ENCODE results near the gene EXOC2. TPM values are rescaled to one million over a fixed set of nuclear protein-coding genes. Genes with fewer than 3 reads are reported as not detected.

The EXOC2 gene
- total and polyA plus RNA-seq, 9 donors = 19.5 to 25.1 (median 21.8) TPM

- Histone ChIP-seq H3K4me1 (ENCODE audit: control insufficient read depth, insufficient read depth, low read length) (no peaks in the 10 kb centered on the region), H3K27ac (ENCODE audit: low read length) (no peak overlapping the region), H3K9me3 (replicated peaks; ENCODE audit: control insufficient read depth, low read depth, low read length) (no peaks in the 10 kb centered on the region), H3K36me3 (ENCODE audit: control insufficient read depth, insufficient read depth, low read length) (peaks cover 12% of the 10 kb centered on the region), H3K27me3 (ENCODE audit: control insufficient read depth, insufficient read depth, low read length) (no peaks in the 10 kb centered on the region), H3K4me3 (ENCODE audit: low read length) (no peak overlapping the region)
- 76% methylated on average over 2 of the region's 5 CpGs for WGBS (ENCODE audit: insufficient coverage)
- no peak for DNase-seq
Observed at GRCh38 chr6:496649-497048, 196.3 kb downstream of the EXOC2 start.

- peaks cover 12% of the 10 kb centered on the region for H3K36me3 ChIP-seq (ENCODE audit: control insufficient read depth, insufficient read depth, low read length)
- DNase-seq = no peak
- H3K9me3 ChIP-seq (replicated peaks; ENCODE audit: control insufficient read depth, low read depth, low read length) = no peaks in the 10 kb centered on the region
Observed at GRCh38 chr6:494394-494793, 198.5 kb downstream of the EXOC2 start.

GRCh38 chr6:493840-494239 lies 199.1 kb downstream of the EXOC2 start:
- no peaks in the 10 kb centered on the region for H3K9me3 ChIP-seq (replicated peaks; ENCODE audit: control insufficient read depth, low read depth, low read length)
- H3K4me3 ChIP-seq (ENCODE audit: low read length) = no peak overlapping the region
- no CpG with 5 or more reads among the region's 6 CpGs for WGBS (ENCODE audit: insufficient coverage)
- no peaks in the 10 kb centered on the region for H3K4me1 ChIP-seq (ENCODE audit: control insufficient read depth, insufficient read depth, low read length)
- peaks cover 12% of the 10 kb centered on the region for H3K36me3 ChIP-seq (ENCODE audit: control insufficient read depth, insufficient read depth, low read length)
- no peak overlapping the region for H3K27ac ChIP-seq (ENCODE audit: low read length)
- no peak for DNase-seq
- no peaks in the 10 kb centered on the region for H3K27me3 ChIP-seq (ENCODE audit: control insufficient read depth, insufficient read depth, low read length)

More at GRCh38 chr6:494394-494793, 198.5 kb downstream of the EXOC2 start:
- H3K27me3 ChIP-seq (ENCODE audit: control insufficient read depth, insufficient read depth, low read length) = no peaks in the 10 kb centered on the region
- WGBS (ENCODE audit: insufficient coverage) = no CpG with 5 or more reads among the region's 5 CpGs
- H3K4me3 ChIP-seq (ENCODE audit: low read length) = no peak overlapping the region
- H3K4me1 ChIP-seq (ENCODE audit: control insufficient read depth, insufficient read depth, low read length) = no peaks in the 10 kb centered on the region
- no peak overlapping the region for H3K27ac ChIP-seq (ENCODE audit: low read length)

- WGBS (ENCODE audit: insufficient coverage) = no CpG with 5 or more reads among the region's 2 CpGs
Observed at GRCh38 chr6:492816-493414, 200.0 kb downstream of the EXOC2 start.

GRCh38 chr6:492178-492577 lies 200.8 kb downstream of the EXOC2 start:
- no CpG with 5 or more reads among the region's 5 CpGs for WGBS (ENCODE audit: insufficient coverage)

More at GRCh38 chr6:492816-493414, 200.0 kb downstream of the EXOC2 start:
- Histone ChIP-seq H3K27ac (ENCODE audit: low read length) (no peak overlapping the region), H3K4me1 (ENCODE audit: control insufficient read depth, insufficient read depth, low read length) (no peaks in the 10 kb centered on the region), H3K4me3 (ENCODE audit: low read length) (no peak overlapping the region), H3K27me3 (ENCODE audit: control insufficient read depth, insufficient read depth, low read length) (no peaks in the 10 kb centered on the region), H3K9me3 (replicated peaks; ENCODE audit: control insufficient read depth, low read depth, low read length) (no peaks in the 10 kb centered on the region), H3K36me3 (ENCODE audit: control insufficient read depth, insufficient read depth, low read length) (peaks cover 15% of the 10 kb centered on the region)
- DNase-seq = no peak

GRCh38 chr6:491233-491632 lies 201.7 kb downstream of the EXOC2 start:
- no peaks in the 10 kb centered on the region for H3K9me3 ChIP-seq (replicated peaks; ENCODE audit: control insufficient read depth, low read depth, low read length)
- WGBS (ENCODE audit: insufficient coverage) = 95% methylated on average over 4 of the region's 6 CpGs
- H3K27ac ChIP-seq (ENCODE audit: low read length) = no peak overlapping the region
- no peak overlapping the region for H3K4me3 ChIP-seq (ENCODE audit: low read length)
- peaks cover 19% of the 10 kb centered on the region for H3K36me3 ChIP-seq (ENCODE audit: control insufficient read depth, insufficient read depth, low read length)
- H3K27me3 ChIP-seq (ENCODE audit: control insufficient read depth, insufficient read depth, low read length) = no peaks in the 10 kb centered on the region
- H3K4me1 ChIP-seq (ENCODE audit: control insufficient read depth, insufficient read depth, low read length) = no peaks in the 10 kb centered on the region
- DNase-seq = no peak

More at GRCh38 chr6:492178-492577, 200.8 kb downstream of the EXOC2 start:
- Histone ChIP-seq H3K9me3 (replicated peaks; ENCODE audit: control insufficient read depth, low read depth, low read length) (no peaks in the 10 kb centered on the region), H3K4me3 (ENCODE audit: low read length) (no peak overlapping the region), H3K36me3 (ENCODE audit: control insufficient read depth, insufficient read depth, low read length) (peaks cover 16% of the 10 kb centered on the region), H3K4me1 (ENCODE audit: control insufficient read depth, insufficient read depth, low read length) (no peaks in the 10 kb centered on the region), H3K27me3 (ENCODE audit: control insufficient read depth, insufficient read depth, low read length) (no peaks in the 10 kb centered on the region), H3K27ac (ENCODE audit: low read length) (no peak overlapping the region)
- DNase-seq = no peak

GRCh38 chr6:490251-491037 lies 202.5 kb downstream of the EXOC2 start:
- no peak overlapping the region for H3K4me3 ChIP-seq (ENCODE audit: low read length)
- whole genome bisulfite sequencing (ENCODE audit: insufficient coverage) = 86% methylated on average over 4 of the region's 6 CpGs
- H3K9me3 ChIP-seq (replicated peaks; ENCODE audit: control insufficient read depth, low read depth, low read length) = no peaks in the 10 kb centered on the region
- peaks cover 15% of the 10 kb centered on the region for H3K36me3 ChIP-seq (ENCODE audit: control insufficient read depth, insufficient read depth, low read length)
- DNase-seq = no peak
- no peaks in the 10 kb centered on the region for H3K4me1 ChIP-seq (ENCODE audit: control insufficient read depth, insufficient read depth, low read length)
- no peaks in the 10 kb centered on the region for H3K27me3 ChIP-seq (ENCODE audit: control insufficient read depth, insufficient read depth, low read length)
- no peak overlapping the region for H3K27ac ChIP-seq (ENCODE audit: low read length)

GRCh38 chr6:489762-490161 lies 203.2 kb downstream of the EXOC2 start:
- Histone ChIP-seq H3K27ac (ENCODE audit: low read length) (no peak overlapping the region), H3K4me1 (ENCODE audit: control insufficient read depth, insufficient read depth, low read length) (no peaks in the 10 kb centered on the region), H3K36me3 (ENCODE audit: control insufficient read depth, insufficient read depth, low read length) (peaks cover 13% of the 10 kb centered on the region), H3K27me3 (ENCODE audit: control insufficient read depth, insufficient read depth, low read length) (no peaks in the 10 kb centered on the region), H3K9me3 (replicated peaks; ENCODE audit: control insufficient read depth, low read depth, low read length) (no peaks in the 10 kb centered on the region), H3K4me3 (ENCODE audit: low read length) (no peak overlapping the region)
- WGBS (ENCODE audit: insufficient coverage) = 98% methylated on average over 4 of the region's 11 CpGs
- no peak for DNase-seq

GRCh38 chr6:489001-489400 lies 203.9 kb downstream of the EXOC2 start:
- 92% methylated on average over 4 of the region's 4 CpGs for WGBS (ENCODE audit: insufficient coverage)
- no peak overlapping the region for H3K4me3 ChIP-seq (ENCODE audit: low read length)
- no peaks in the 10 kb centered on the region for H3K4me1 ChIP-seq (ENCODE audit: control insufficient read depth, insufficient read depth, low read length)
- DNase-seq = no peak
- no peaks in the 10 kb centered on the region for H3K9me3 ChIP-seq (replicated peaks; ENCODE audit: control insufficient read depth, low read depth, low read length)
- H3K27me3 ChIP-seq (ENCODE audit: control insufficient read depth, insufficient read depth, low read length) = no peaks in the 10 kb centered on the region
- H3K36me3 ChIP-seq (ENCODE audit: control insufficient read depth, insufficient read depth, low read length) = peaks cover 15% of the 10 kb centered on the region
- H3K27ac ChIP-seq (ENCODE audit: low read length) = no peak overlapping the region

- Histone ChIP-seq H3K4me1 (ENCODE audit: control insufficient read depth, insufficient read depth, low read length) (no peaks in the 10 kb centered on the region), H3K4me3 (ENCODE audit: low read length) (no peak overlapping the region), H3K9me3 (replicated peaks; ENCODE audit: control insufficient read depth, low read depth, low read length) (no peaks in the 10 kb centered on the region), H3K27ac (ENCODE audit: low read length) (no peak overlapping the region), H3K36me3 (ENCODE audit: control insufficient read depth, insufficient read depth, low read length) (peaks cover 15% of the 10 kb centered on the region), H3K27me3 (ENCODE audit: control insufficient read depth, insufficient read depth, low read length) (no peaks in the 10 kb centered on the region)
- peak; percentile 25 for DNase-seq
- WGBS (ENCODE audit: insufficient coverage) = 85% methylated on average over 7 of the region's 13 CpGs
Observed at GRCh38 chr6:487956-488355, 205.0 kb downstream of the EXOC2 start.

All from muscle of leg (tissue), 11 donors.